Stimulated activated CD8-positive, alpha-beta memory T cell treated with anti-CD3 and anti-CD28 coated beads, Interleukin-4, amount 100 ng/mL, for 4 hours (primary cell): ENCODE results near the gene VIT.

Source experiments
- DNase-seq, 2 donors: peaks; one replicate each; pipeline ENCODE4 v3.0.0-alpha.2; 2020; ENCODE audit warnings: low read depth in 2 of 2, low spot score in 1 of 2

VIT gene

GRCh38 chr2:36708041-36708741 is 11.7 kb downstream of the VIT start:
- no peak for DNase-seq

GRCh38 chr2:36710858-36711515 is 14.5 kb downstream of the VIT start:
- DNase-seq: no peak

GRCh38 chr2:36711741-36712314 is 15.3 kb downstream of the VIT start:
- DNase-seq: no peak

- no peak for DNase-seq
These were observed 16.8 kb downstream of the VIT start for GRCh38 chr2:36713310-36713709.

GRCh38 chr2:36716111-36716510 is 19.6 kb downstream of the VIT start:
- DNase-seq: no peak

- DNase-seq: no peak
These were observed 21.2 kb downstream of the VIT start for GRCh38 chr2:36717603-36718266.

GRCh38 chr2:36727550-36727949 is 31.0 kb downstream of the VIT start:
- DNase-seq: no peak

GRCh38 chr2:36729067-36729466 is 32.6 kb downstream of the VIT start:
- no peak for DNase-seq

- no peak for DNase-seq
These were observed 35.6 kb downstream of the VIT start for GRCh38 chr2:36731941-36732672.

- DNase-seq: no peak
These were observed 36.1 kb downstream of the VIT start for GRCh38 chr2:36732673-36733036.

- DNase-seq: no peak
These were observed 36.7 kb downstream of the VIT start for GRCh38 chr2:36733215-36733614.

- no peak for DNase-seq
These were observed 37.8 kb downstream of the VIT start for GRCh38 chr2:36734304-36734703.

- DNase-seq: no peak
These were observed 40.7 kb downstream of the VIT start for GRCh38 chr2:36737131-36737750.

- DNase-seq: no peak
These were observed 43.6 kb downstream of the VIT start for GRCh38 chr2:36740061-36740460.

- DNase-seq: no peak
These were observed 44.8 kb downstream of the VIT start for GRCh38 chr2:36741188-36741837.

GRCh38 chr2:36743954-36744353 is 47.4 kb downstream of the VIT start:
- DNase-seq: no peak

- no peak for DNase-seq
These were observed 51.7 kb downstream of the VIT start for GRCh38 chr2:36748166-36748565.

GRCh38 chr2:36750101-36750500 is 53.6 kb downstream of the VIT start:
- no peak for DNase-seq

- no peak for DNase-seq
These were observed 57.3 kb downstream of the VIT start for GRCh38 chr2:36753706-36754221.

- DNase-seq: no peak
These were observed 58.1 kb downstream of the VIT start for GRCh38 chr2:36754578-36754977.
